ENCODE data around the gene TMEM165. TPM values are rescaled to one million over a fixed set of nuclear protein-coding genes. Genes with fewer than 3 reads are reported as not detected.

TMEM165 gene
- total and polyA plus RNA-seq, 9 of the 15 experiments (the other 6 are each of a cell fraction or from before 2014, with no cell fraction given), result 21.3 to 145 (median 96.8) TPM

- ATAC-seq (no peak), DNase-seq (ENCODE audit: extremely low read depth in 1 of 4, low spot score in 3 of 4) (no peak), FAIRE-seq (no peak)
- peaks cover 3 to 4% of the 10 kb centered on the region in 2 experiments; a peak in 2 of 5 replicates for H3K4me1 ChIP-seq (replicated peaks in 1 of 2; ENCODE audit: control insufficient read depth in 2 of 2, insufficient read depth in 2 of 2, low read length in 2 of 2)
- H3K9ac ChIP-seq (ENCODE audit: insufficient read depth in 1 of 2, low read depth in 2 of 2, low read length in 2 of 2), result no peak overlapping the region
- H3K27me3 ChIP-seq (ENCODE audit: control insufficient read depth in 2 of 2, insufficient read depth in 2 of 2, low read length in 2 of 2), result no peaks in the 10 kb centered on the region
- WGBS (ENCODE audit: insufficient coverage, low coverage, missing lambda C conversion rate), result 66% methylated on average over 8 of the region's 9 CpGs
- no peaks in the 10 kb centered on the region for H3K9me1 ChIP-seq (ENCODE audit: control insufficient read depth, insufficient read depth, low read length)
- in situ Hi-C loops (cut with MboI), result no loop called here
- ChIA-PET POLR2A (interaction anchor here (0.6 to 1.2 kb wide), 3 partner anchors 13 to 1100 kb away, joined by 3 to 4 read pairs (median 3); no protein-coding TSS in a partner anchor), CTCF (ENCODE audit: low intra/inter-chr PET ratio) (no interaction called here)
- no peak overlapping the region for H3K27ac ChIP-seq (ENCODE audit: extremely low read depth, low read depth, low read length)
- BruUV-seq (replicated peaks), result no TSS peak
- no peak overlapping the region for H2AFZ ChIP-seq (ENCODE audit: low read depth, low read length)
- H4K20me1 ChIP-seq (replicated peaks; ENCODE audit: control insufficient read depth, insufficient read depth, low read length), result no peaks in the 10 kb centered on the region
- no peak overlapping the region for H3K4me2 ChIP-seq (ENCODE audit: insufficient read depth, low read length)
- H3K9me3 ChIP-seq (replicated peaks; ENCODE audit: control insufficient read depth, insufficient read depth, low read depth, low read length), result no peaks in the 10 kb centered on the region
- intact Hi-C loops (cut with micrococcal nuclease), result no loop called here
- no peaks in the 10 kb centered on the region for H3K79me2 ChIP-seq (ENCODE audit: control insufficient read depth, insufficient read depth, low read length)
- H3K4me3 ChIP-seq, result no peak overlapping the region
- peaks cover 3% of the 10 kb centered on the region; the same call in 1 of the 3 replicates for H3K36me3 ChIP-seq (ENCODE audit: control insufficient read depth, insufficient read depth, low read length)
- no peak for TF ChIP-seq TBP (optimal IDR thresholded peaks at IDR 0.05; ENCODE audit: low read depth, low read length)
- TF ChIP-seq TRIM25 (IDR thresholded peaks at IDR 0.05; ENCODE audit: borderline replicate concordance), result no peak
- TF ChIP-seq ZNF124 (CRISPR knock-in tag; IDR thresholded peaks at IDR 0.05), result no peak
- TF ChIP-seq ZBTB11 (CRISPR knock-in tag; IDR thresholded peaks at IDR 0.05), result no peak
- TF ChIP-seq ZMIZ1 (IDR thresholded peaks at IDR 0.05; ENCODE audit: low read depth in 2 of 2, low read length in 2 of 2), result no peak
- no peak for TF ChIP-seq STAT5A (IDR thresholded peaks at IDR 0.05; ENCODE audit: borderline replicate concordance, low read length)
- TF ChIP-seq NFYB (IDR thresholded peaks at IDR 0.05; ENCODE audit: extremely low read depth, insufficient read length), result no peak
- no peak for TF ChIP-seq FOXM1 (IDR thresholded peaks at IDR 0.05; ENCODE audit: low read depth)
- no peak for TF ChIP-seq FOXM1 (CRISPR knock-in tag; IDR thresholded peaks at IDR 0.05; ENCODE audit: low read depth)
Measured at GRCh38 chr4:55364691-55365344, 30.9 kb upstream of the TMEM165 start.
